ENCODE measurements around the gene SAMHD1. TPM values are rescaled to one million over a fixed set of nuclear protein-coding genes. Genes with fewer than 3 reads are reported as not detected.

SAMHD1 gene
- total and polyA plus RNA-seq, 2 of the 13 experiments (the other 11 are each of a cell fraction or from before 2014, with no cell fraction given) = 16.9 to 43.5 TPM

DNA sequence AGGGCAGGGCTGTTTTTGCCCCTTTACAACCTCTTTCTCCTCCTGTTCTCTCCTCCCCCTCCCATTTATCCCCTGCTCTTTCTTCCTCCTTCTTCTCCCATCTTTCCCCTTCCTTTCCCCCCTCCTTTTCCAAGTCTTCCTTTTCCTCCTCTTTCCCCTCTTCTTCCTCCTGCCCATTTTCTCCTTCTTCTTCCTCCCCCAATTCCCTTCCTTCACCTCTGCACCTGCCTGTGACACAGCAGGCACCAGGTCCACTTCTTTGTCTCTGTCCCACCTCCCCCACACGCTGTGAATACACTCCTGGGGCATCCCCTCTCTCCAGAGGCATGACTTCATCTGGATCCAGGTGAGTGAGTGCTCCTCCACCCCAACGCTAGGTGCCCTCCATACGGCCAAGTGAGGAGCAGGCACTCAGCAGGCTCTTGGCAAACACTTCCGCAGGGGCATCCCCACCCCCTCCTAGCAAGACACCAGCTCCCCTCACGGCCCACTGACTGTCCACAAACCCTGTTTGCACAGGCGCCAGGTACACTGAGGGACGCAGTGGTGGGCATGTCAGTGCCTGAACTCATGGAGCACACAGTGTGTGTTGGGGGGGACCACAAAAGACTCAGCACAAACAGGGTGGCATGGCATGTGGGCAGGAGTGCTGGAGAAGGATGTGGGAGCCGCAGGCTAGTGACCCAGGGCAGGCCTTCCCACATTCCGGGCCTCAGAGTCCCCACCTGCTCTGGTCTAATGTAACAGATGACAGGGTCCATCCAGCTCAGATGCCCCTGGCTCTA lies 86.2 kb downstream of the SAMHD1 start:
- Histone ChIP-seq H3K27me3 (ENCODE audit: control insufficient read depth in 1 of 2, insufficient read depth in 2 of 2, low read length in 2 of 2) (peaks cover 1 to 17% of the 10 kb centered on the region in 2 experiments; a peak in 1 of 5 replicates), H3K4me1 (ENCODE audit: insufficient read depth, low read length) (peaks cover 57% of the 10 kb centered on the region), H3K79me2 (ENCODE audit: insufficient read depth, low read length) (peaks cover 22% of the 10 kb centered on the region), H3K27ac (ENCODE audit: extremely low read length, insufficient read depth, low read length) (no peak overlapping the region), H3K4me3 (replicated peaks in 1 of 3; ENCODE audit: insufficient read depth in 1 of 3, low read depth in 2 of 3, low read length in 3 of 3) (peak overlapping the region in 1 of 3 experiments; percentile 47; a peak in 1 of 6 replicates), H4K20me1 (ENCODE audit: insufficient read depth, low read length) (no peaks in the 10 kb centered on the region), H3K4me2 (ENCODE audit: low read depth, low read length) (peak overlapping the region; percentile 90), H2AFZ (ENCODE audit: low read length) (no peak overlapping the region), H3K9ac (ENCODE audit: insufficient read depth, low read depth, low read length) (no peak overlapping the region), H3K36me3 (replicated peaks in 1 of 2; ENCODE audit: control insufficient read depth in 1 of 2, insufficient read depth in 2 of 2, low read length in 2 of 2) (no peaks in the 10 kb centered on the region; a peak in 1 of 5 replicates), H3K9me3 (ENCODE audit: low read length) (no peaks in the 10 kb centered on the region)
- intact Hi-C loops (cut with micrococcal nuclease; ENCODE audit: unreplicated experiment) = no loop called here
- in situ Hi-C loops (cut with HindIII; ENCODE audit: extremely low pct_ligation_motif_present, low pct_unique_long_range_greater_than_20kb) = no loop called here
- ATAC-seq = peak; percentile 18
- ChIA-PET CTCF (ENCODE audit: low intra/inter-chr PET ratio, low total read pairs) (interaction anchor here (0.8 to 1.3 kb wide), 2 partner anchors 20 to 22 kb away, joined by 3 read pairs; no protein-coding TSS in a partner anchor), POLR2A (interaction anchor here (2.0 to 4.9 kb wide), 3 partner anchors 7 to 11 kb away, joined by 7 to 39 read pairs (median 22); partner anchors contain the start of gene TLDC2)
- DNase-seq (ENCODE audit: low spot score) = no peak
- BruUV-seq (replicated peaks) = no TSS peak
- no peak for FAIRE-seq
- 9% methylated on average over 9 of the region's 9 CpGs for WGBS (ENCODE audit: low lambda C conversion rate)
- no peak for TF ChIP-seq ZNF441 (CRISPR knock-in tag; IDR thresholded peaks at IDR 0.05; ENCODE audit: borderline replicate concordance)
- TF ChIP-seq, protein P1, sequence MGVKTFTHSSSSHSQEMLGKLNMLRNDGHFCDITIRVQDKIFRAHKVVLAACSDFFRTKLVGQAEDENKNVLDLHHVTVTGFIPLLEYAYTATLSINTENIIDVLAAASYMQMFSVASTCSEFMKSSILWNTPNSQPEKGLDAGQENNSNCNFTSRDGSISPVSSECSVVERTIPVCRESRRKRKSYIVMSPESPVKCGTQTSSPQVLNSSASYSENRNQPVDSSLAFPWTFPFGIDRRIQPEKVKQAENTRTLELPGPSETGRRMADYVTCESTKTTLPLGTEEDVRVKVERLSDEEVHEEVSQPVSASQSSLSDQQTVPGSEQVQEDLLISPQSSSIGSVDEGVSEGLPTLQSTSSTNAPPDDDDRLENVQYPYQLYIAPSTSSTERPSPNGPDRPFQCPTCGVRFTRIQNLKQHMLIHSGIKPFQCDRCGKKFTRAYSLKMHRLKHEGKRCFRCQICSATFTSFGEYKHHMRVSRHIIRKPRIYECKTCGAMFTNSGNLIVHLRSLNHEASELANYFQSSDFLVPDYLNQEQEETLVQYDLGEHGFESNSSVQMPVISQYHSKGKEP (CRISPR knock-in tag; IDR thresholded peaks at IDR 0.05) = no peak
- TF ChIP-seq MTA1 (CRISPR knock-in tag; IDR thresholded peaks at IDR 0.05; ENCODE audit: borderline replicate concordance) = peak; percentile 18; the same call in 1 of the 2 replicates
- no peak for TF ChIP-seq ARNT2 (CRISPR knock-in tag; IDR thresholded peaks at IDR 0.05; ENCODE audit: low read depth)
- no peak for TF ChIP-seq HOXA5 (CRISPR knock-in tag; IDR thresholded peaks at IDR 0.05)
- TF ChIP-seq ZBTB21 (CRISPR knock-in tag; IDR thresholded peaks at IDR 0.05) = no peak
- TF ChIP-seq, protein P2, sequence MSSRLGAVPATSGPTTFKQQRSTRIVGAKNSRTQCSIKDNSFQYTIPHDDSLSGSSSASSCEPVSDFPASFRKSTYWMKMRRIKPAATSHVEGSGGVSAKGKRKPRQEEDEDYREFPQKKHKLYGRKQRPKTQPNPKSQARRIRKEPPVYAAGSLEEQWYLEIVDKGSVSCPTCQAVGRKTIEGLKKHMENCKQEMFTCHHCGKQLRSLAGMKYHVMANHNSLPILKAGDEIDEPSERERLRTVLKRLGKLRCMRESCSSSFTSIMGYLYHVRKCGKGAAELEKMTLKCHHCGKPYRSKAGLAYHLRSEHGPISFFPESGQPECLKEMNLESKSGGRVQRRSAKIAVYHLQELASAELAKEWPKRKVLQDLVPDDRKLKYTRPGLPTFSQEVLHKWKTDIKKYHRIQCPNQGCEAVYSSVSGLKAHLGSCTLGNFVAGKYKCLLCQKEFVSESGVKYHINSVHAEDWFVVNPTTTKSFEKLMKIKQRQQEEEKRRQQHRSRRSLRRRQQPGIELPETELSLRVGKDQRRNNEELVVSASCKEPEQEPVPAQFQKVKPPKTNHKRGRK (CRISPR knock-in tag; IDR thresholded peaks at IDR 0.05) = peak; percentile 96
- no peak; the same call in 1 of the 2 replicates for TF ChIP-seq ZNF331 (CRISPR knock-in tag; IDR thresholded peaks at IDR 0.05)
- peak; percentile 30; the same call in 1 of the 2 replicates for TF ChIP-seq ZNF891 (CRISPR knock-in tag; IDR thresholded peaks at IDR 0.05)
- TF ChIP-seq, protein P3, sequence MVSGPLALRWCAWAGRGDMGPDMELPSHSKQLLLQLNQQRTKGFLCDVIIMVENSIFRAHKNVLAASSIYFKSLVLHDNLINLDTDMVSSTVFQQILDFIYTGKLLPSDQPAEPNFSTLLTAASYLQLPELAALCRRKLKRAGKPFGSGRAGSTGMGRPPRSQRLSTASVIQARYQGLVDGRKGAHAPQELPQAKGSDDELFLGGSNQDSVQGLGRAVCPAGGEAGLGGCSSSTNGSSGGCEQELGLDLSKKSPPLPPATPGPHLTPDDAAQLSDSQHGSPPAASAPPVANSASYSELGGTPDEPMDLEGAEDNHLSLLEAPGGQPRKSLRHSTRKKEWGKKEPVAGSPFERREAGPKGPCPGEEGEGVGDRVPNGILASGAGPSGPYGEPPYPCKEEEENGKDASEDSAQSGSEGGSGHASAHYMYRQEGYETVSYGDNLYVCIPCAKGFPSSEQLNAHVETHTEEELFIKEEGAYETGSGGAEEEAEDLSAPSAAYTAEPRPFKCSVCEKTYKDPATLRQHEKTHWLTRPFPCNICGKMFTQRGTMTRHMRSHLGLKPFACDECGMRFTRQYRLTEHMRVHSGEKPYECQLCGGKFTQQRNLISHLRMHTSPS (CRISPR knock-in tag; IDR thresholded peaks at IDR 0.05; ENCODE audit: low read depth) = peak; percentile 60; the same call in 1 of the 2 replicates
- TF ChIP-seq, protein P4, sequence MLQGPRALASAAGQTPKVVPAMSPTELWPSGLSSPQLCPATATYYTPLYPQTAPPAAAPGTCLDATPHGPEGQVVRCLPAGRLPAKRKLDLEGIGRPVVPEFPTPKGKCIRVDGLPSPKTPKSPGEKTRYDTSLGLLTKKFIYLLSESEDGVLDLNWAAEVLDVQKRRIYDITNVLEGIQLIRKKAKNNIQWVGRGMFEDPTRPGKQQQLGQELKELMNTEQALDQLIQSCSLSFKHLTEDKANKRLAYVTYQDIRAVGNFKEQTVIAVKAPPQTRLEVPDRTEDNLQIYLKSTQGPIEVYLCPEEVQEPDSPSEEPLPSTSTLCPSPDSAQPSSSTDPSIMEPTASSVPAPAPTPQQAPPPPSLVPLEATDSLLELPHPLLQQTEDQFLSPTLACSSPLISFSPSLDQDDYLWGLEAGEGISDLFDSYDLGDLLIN (CRISPR knock-in tag; IDR thresholded peaks at IDR 0.05; ENCODE audit: borderline replicate concordance) = no peak
